K562 (cell line): ENCODE measurements around the gene HSPA8. TPM values are rescaled to one million over a fixed set of nuclear protein-coding genes. Genes with fewer than 3 reads are reported as not detected.

Experiments used
- ATAC-seq: fragments of 200-7000 bp; cut with Tn5 transposase; 3 replicates; pipeline ENCODE4 v1.9.1; 2020; ENCODE audit warnings: moderate library complexity
- BruUV-seq: library from RNA; stranded (reverse); fragments of 400-500 nt; replicated peaks from 2 replicates; lab custom pipeline; 2021; lab: Mats Ljungman, UMichigan
- CTCF ChIA-PET: fragments of 300-600 bp; formaldehyde crosslinking; extraction: SDS; loops from one replicate; lab custom pipeline; 2021; ENCODE audit warnings: low intra/inter-chr PET ratio; lab: Yijun Ruan, JAX
- POLR2A ChIA-PET: fragments of 300-600, 350-650 bp; sonication (Branson Sonifier 250); formaldehyde crosslinking; extraction: SDS; loops from one replicate; lab custom pipeline; 2021; ENCODE audit warnings: antibody characterized with exemption, inconsistent platforms; lab: Yijun Ruan, JAX
- DNase-seq, 4 experiments: peaks; one replicate each; pipeline versions ENCODE4 v3.0.0 to v3.0.0-alpha.2; 2011 to 2018; ENCODE audit warnings: low spot score in 3 of 4, mixed read lengths in 3 of 4; ENCODE audit errors: extremely low read depth in 1 of 4
- FAIRE-seq: peaks from 2 replicates; lab custom pipeline; 2011; peaks lifted over from hg19 to GRCh38; lab: Jason Lieb, UNC
- H2AFZ ChIP-seq: 2 replicates; pipeline ENCODE4 v1.6.0; 2011; ENCODE audit warnings: low read depth, low read length, control low read depth, inconsistent platforms
- H3K27ac ChIP-seq: fragments of 200-600 bp; 3 replicates; pipeline ENCODE4 v1.8.0; 2011; ENCODE audit warnings: low read depth, mild to moderate bottlenecking, control low read depth, inconsistent platforms, low read length, moderate library complexity, mixed read lengths; ENCODE audit errors: extremely low read depth
- H3K27me3 ChIP-seq, 2 experiments: fragments of 300-600 bp in 1 of 2; 2 replicates in 1 of 2; 3 replicates in 1 of 2; pipeline versions ENCODE4 v1.6.0 to v1.8.0; 2011; ENCODE audit warnings: inconsistent platforms in 2 of 2, low read length in 2 of 2, mild to moderate bottlenecking in 1 of 2, mixed read lengths in 1 of 2, moderate library complexity in 1 of 2; ENCODE audit not compliant: control insufficient read depth in 2 of 2, insufficient read depth in 2 of 2
- H3K36me3 ChIP-seq: fragments of 300-600 bp; 3 replicates; pipeline ENCODE4 v1.8.0; 2011; ENCODE audit warnings: mild to moderate bottlenecking, low read length, inconsistent platforms; ENCODE audit not compliant: control insufficient read depth, insufficient read depth
- H3K4me1 ChIP-seq, 2 experiments: fragments of 200-600 bp in 1 of 2; replicated peaks in 1 of 2; 2 replicates in 1 of 2; 3 replicates in 1 of 2; pipeline versions ENCODE4 v1.5.1 to v1.8.0; 2011; ENCODE audit warnings: inconsistent platforms in 2 of 2, low read length in 2 of 2, mild to moderate bottlenecking in 1 of 2, mixed read lengths in 1 of 2, moderate library complexity in 1 of 2; ENCODE audit not compliant: control insufficient read depth in 2 of 2, insufficient read depth in 2 of 2
- H3K4me2 ChIP-seq: 2 replicates; pipeline ENCODE4 v1.6.1; 2011; ENCODE audit warnings: low read length, control low read depth, inconsistent platforms, mixed read lengths; ENCODE audit not compliant: insufficient read depth
- H3K4me3 ChIP-seq: fragments of 200-600 bp; sonication (generic), shearing (Covaris generic); 2 replicates; pipeline ENCODE4 v1.5.1; 2016; ENCODE audit warnings: control low read depth, inconsistent platforms
- H3K79me2 ChIP-seq: fragments of 200-600 bp; 3 replicates; pipeline ENCODE4 v1.8.0; 2011; ENCODE audit warnings: low read length, inconsistent platforms; ENCODE audit not compliant: control insufficient read depth, insufficient read depth
- H3K9ac ChIP-seq, 2 experiments: 2 replicates each; pipeline versions ENCODE4 v1.6.0 to v1.6.1; 2011; ENCODE audit warnings: low read depth in 2 of 2, low read length in 2 of 2, control low read depth in 1 of 2, inconsistent platforms in 1 of 2, mild to moderate bottlenecking in 1 of 2, mixed read lengths in 1 of 2; ENCODE audit not compliant: insufficient read depth in 1 of 2
- H3K9me1 ChIP-seq: one replicate; pipeline ENCODE4 v1.6.0; 2011; ENCODE audit warnings: inconsistent platforms, mild to moderate bottlenecking, low read length, moderate library complexity; ENCODE audit not compliant: control insufficient read depth, insufficient read depth
- H3K9me3 ChIP-seq: replicated peaks from 2 replicates; pipeline ENCODE4 v1.5.1; 2011; ENCODE audit warnings: low read depth, low read length, inconsistent platforms; ENCODE audit not compliant: control insufficient read depth, insufficient read depth
- H4K20me1 ChIP-seq: replicated peaks from 2 replicates; pipeline ENCODE4 v1.6.1; 2011; ENCODE audit warnings: low read length, inconsistent platforms, mixed read lengths; ENCODE audit not compliant: control insufficient read depth, insufficient read depth
- ARID1B ChIP-seq: fragments of 450-650 bp; IDR thresholded peaks from 2 replicates; pipeline ENCODE4 v1.6.1; 2016; ENCODE audit warnings: antibody characterized with exemption, mild to moderate bottlenecking, inconsistent platforms
- FOXM1 ChIP-seq, 2 experiments: fragments of 450-650 bp in 1 of 2; sonication (generic) in 1 of 2; formaldehyde crosslinking in 1 of 2; IDR thresholded peaks; 2 replicates each; pipeline versions ENCODE4 v1.6.1 to v1.9.0; 2017 to 2022; ENCODE audit warnings: low read depth in 2 of 2, mild to moderate bottlenecking in 2 of 2, missing genetic modification reagents in 1 of 2, moderate library complexity in 1 of 2
- POLR3G ChIP-seq: IDR thresholded peaks from 2 replicates; pipeline ENCODE4 v1.6.1; 2011; ENCODE audit not compliant: insufficient read length, insufficient replicate concordance; ENCODE audit errors: extremely low read depth
- ZNF609 ChIP-seq: sonication (generic); formaldehyde crosslinking; IDR thresholded peaks from 2 replicates; pipeline ENCODE4 v1.8.1; 2023; ENCODE audit warnings: missing genetic modification reagents, mild to moderate bottlenecking, borderline replicate concordance
- ZNF77 ChIP-seq: fragments of 250-450 bp; sonication (Bioruptor Pico); IDR thresholded peaks from 2 replicates; pipeline ENCODE4 v1.5.0; 2020
- WGBS: fragments of 100-300 bp; shearing (Covaris generic); methylation state at CpG from one replicate; pipeline ENCODE4 v1.1.6; 2016; ENCODE audit warnings: low coverage, mixed read lengths; ENCODE audit not compliant: insufficient coverage; ENCODE audit errors: missing lambda C conversion rate; 5-methylcytosine and 5-hydroxymethylcytosine counted together
- in situ Hi-C: fragments of 300-500 bp; cut with MboI; formaldehyde crosslinking; loops from 4 replicates; pipeline ENCODE4 v1.15.0; 2018; ENCODE audit warnings: inconsistent platforms, mixed read lengths
- intact Hi-C: fragments of 100-400 bp; cut with micrococcal nuclease; formaldehyde crosslinking; loops from 2 replicates; pipeline ENCODE4 v1.14.2; 2022
- polyA plus RNA-seq, 8 experiments: library from polyadenylated mRNA; depleted of rRNA in 4 of 8; stranded (reverse) in 5 of 8; unstranded in 3 of 8; fragments of >200 nt; fragmentation: Nextera tagmentation in 2 of 8; fragmentation: Illumina TruSeq in 1 of 8; extraction: Ambion mirVana in 2 of 8; extraction: Trizol in 1 of 8; gene quantifications; 2 replicates each; pipeline versions ENCODE4 v1.2.1 to v1.2.3, GENCODE V29; 2011 to 2014; ENCODE audit warnings: inconsistent platforms in 1 of 8, missing spikeins in 1 of 8
- total RNA-seq, 7 experiments: library from RNA; depleted of rRNA in 6 of 7; stranded (reverse); fragments of >200 nt in 6 of 7; fragmentation: Illumina TruSeq in 2 of 7; extraction: Trizol in 2 of 7; gene quantifications; 2 replicates each; pipeline versions ENCODE4 v1.2.1 to v1.2.3, GENCODE V29; 2011 to 2021; ENCODE audit warnings: low replicate concordance in 1 of 7

The HSPA8 gene
- total and polyA plus RNA-seq, 9 of the 15 experiments (the other 6 are each of a cell fraction or from before 2014, with no cell fraction given) = 1,250 to 3,966 (median 2,773) TPM

DNA sequence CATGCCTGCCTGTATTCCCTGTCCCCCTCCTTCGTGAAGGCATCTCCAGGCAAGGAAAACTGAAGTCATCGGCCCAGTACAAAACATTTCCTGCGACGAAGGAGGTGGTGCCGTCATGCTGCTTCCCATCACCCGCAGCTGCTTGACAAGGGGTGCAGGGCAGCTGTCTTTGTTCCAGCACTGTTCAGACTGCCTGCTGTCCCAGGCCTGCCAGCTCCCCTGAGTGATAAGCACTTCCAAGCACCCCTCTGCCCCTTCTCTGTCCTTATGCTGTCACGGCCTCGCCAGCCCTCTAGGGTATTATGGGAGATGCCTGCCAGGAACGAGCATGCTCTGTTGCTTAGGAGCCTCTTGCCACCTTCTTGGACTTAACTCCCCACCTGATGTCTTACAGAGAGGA lies 43.2 kb downstream of the HSPA8 start:
- H3K27ac ChIP-seq = no peak overlapping the region
- intact Hi-C loops (no loop called here), in situ Hi-C loops (no loop called here)
- no peak overlapping the region for H3K4me2 ChIP-seq
- FAIRE-seq (no peak), ATAC-seq (no peak), DNase-seq (no peak)
- BruUV-seq = no TSS peak
- H3K79me2 ChIP-seq = no peaks in the 10 kb centered on the region
- H3K9me3 ChIP-seq = no peaks in the 10 kb centered on the region
- CTCF ChIA-PET = no interaction called here
- H3K9me1 ChIP-seq = no peaks in the 10 kb centered on the region
- no peaks in the 10 kb centered on the region for H3K36me3 ChIP-seq
- TF ChIP-seq FOXM1 (IDR thresholded peaks at IDR 0.05; ENCODE audit: low read depth) (no peak), FOXM1 (CRISPR knock-in tag; IDR thresholded peaks at IDR 0.05; ENCODE audit: low read depth) (no peak), ZNF77 (CRISPR knock-in tag) (no peak), ZNF609 (no peak), POLR3G (no peak), ARID1B (no peak)
- 1% methylated on average over 9 of the region's 9 CpGs for WGBS
- no peaks in the 10 kb centered on the region for H4K20me1 ChIP-seq
- H3K4me3 ChIP-seq = no peak overlapping the region
- peaks cover 0 to 3% of the 10 kb centered on the region in 2 experiments; a peak in 1 of 5 replicates for H3K4me1 ChIP-seq
- POLR2A ChIA-PET = no interaction called here
- peaks cover 9 to 26% of the 10 kb centered on the region in 2 experiments for H3K27me3 ChIP-seq
- no peak overlapping the region for H3K9ac ChIP-seq
- H2AFZ ChIP-seq = no peak overlapping the region
